Naive thymus-derived CD8-positive, alpha-beta T cell (primary cell): Measurements from ENCODE around the gene ODAD3. TPM values are rescaled to one million over a fixed set of nuclear protein-coding genes. Genes with fewer than 3 reads are reported as not detected.
A peak's percentile ranks its signal among the peaks of the same experiment; 100 is the strongest.

ENCODE experiments used
- ATAC-seq, 2 donors: fragments of 150-1000 bp; cut with Tn5 transposase in 1 of 2; sonication (Bioruptor Pico), chemical (Tn5 transposase) in 1 of 2; 1 replicate in 1 of 2; 2 replicates in 1 of 2; pipeline ENCODE4 v1.10.0; 2021; ENCODE audit warnings: mild to moderate bottlenecking in 2 of 2, moderate library complexity in 2 of 2
- POLR2A ChIA-PET: fragments of 350-600 bp; sonication (Branson Sonifier 250); formaldehyde crosslinking; loops from one replicate; lab custom pipeline; 2021; ENCODE audit warnings: antibody characterized with exemption; lab: Charles Lee
- DNase-seq, 10 donors: peaks; one replicate each; pipeline versions ENCODE4 v3.0.0 to v3.0.0-alpha.2; 2020 to 2022
- H3K27ac Mint-ChIP-seq, 10 donors: one replicate each; pipeline ENCODE4 v1.8.0; 2020 to 2022; ENCODE audit warnings: mild to moderate bottlenecking in 10 of 10, mixed read lengths in 10 of 10, moderate library complexity in 4 of 10, inconsistent platforms in 1 of 10
- H3K27me3 Mint-ChIP-seq, 5 donors: one replicate each; pipeline ENCODE4 v1.8.0; 2021 to 2022; ENCODE audit warnings: mixed read lengths in 5 of 5
- H3K36me3 Mint-ChIP-seq, 3 donors: one replicate each; pipeline ENCODE4 v1.8.0; 2020 to 2022; ENCODE audit warnings: mixed read lengths in 3 of 3, mild to moderate bottlenecking in 2 of 3, inconsistent platforms in 1 of 3
- H3K4me1 Mint-ChIP-seq, 4 donors: one replicate each; pipeline ENCODE4 v1.8.0; 2021 to 2022; ENCODE audit warnings: mixed read lengths in 4 of 4
- H3K4me3 Mint-ChIP-seq, 10 donors: one replicate each; pipeline ENCODE4 v1.8.0; 2020 to 2022; ENCODE audit warnings: mild to moderate bottlenecking in 10 of 10, mixed read lengths in 10 of 10, moderate library complexity in 6 of 10, inconsistent platforms in 1 of 10
- H3K9me3 Mint-ChIP-seq, 9 donors: one replicate each; pipeline ENCODE4 v1.8.0; 2020 to 2022; ENCODE audit warnings: mixed read lengths in 9 of 9, mild to moderate bottlenecking in 3 of 9, inconsistent platforms in 1 of 9, moderate library complexity in 1 of 9
- polyA plus RNA-seq, 3 donors: library from polyadenylated mRNA; unstranded; fragments of 300-500 nt; fragmentation: Illumina TruSeq; gene quantifications; one replicate each; pipeline ENCODE4 v1.2.3, GENCODE V29; 2021
- total RNA-seq, 8 experiments: library from RNA in 2 of 8; stranded (reverse) in 2 of 8; gene quantifications; one replicate each; pipeline ENCODE4 v1.2.3 and lab custom pipeline; 2021 to 2026

The ODAD3 gene
- total and polyA plus RNA-seq, 5 experiments from 2014 or later, result not detected

DNA sequence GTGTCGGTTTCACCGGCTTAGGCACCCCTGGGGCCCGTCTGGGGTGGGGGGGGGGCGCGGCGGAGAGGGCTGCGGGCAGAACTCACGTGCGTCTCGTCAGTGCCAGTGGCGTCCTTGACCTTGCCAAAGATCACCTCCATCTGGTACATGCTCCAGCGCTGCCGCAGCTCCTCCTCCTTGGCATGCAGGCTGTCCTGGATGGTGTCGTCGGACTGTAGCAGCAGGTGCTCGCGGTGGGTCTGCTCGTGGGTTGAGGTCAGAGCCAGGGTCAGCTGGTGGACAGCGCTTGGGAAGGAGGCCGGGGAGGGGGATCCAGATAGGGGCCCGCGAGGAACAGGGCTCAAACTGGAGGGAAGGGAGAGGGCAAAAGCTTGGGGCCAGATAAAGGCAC, 11.1 kb downstream of the ODAD3 start:
- no peaks in the 10 kb centered on the region for H3K9me3 Mint-ChIP-seq
- POLR2A ChIA-PET, result interaction anchor here (2.1 kb wide), 1 partner anchor 11 kb away, joined by 6 read pairs; the partner anchor contains the start of genes ODAD3 and PRKCSH
- ATAC-seq, result no peak
- no peak for DNase-seq
- H3K27ac Mint-ChIP-seq, result no peak overlapping the region
- peaks cover 16 to 61% (median 35%) of the 10 kb centered on the region in 5 donors for H3K27me3 Mint-ChIP-seq
- H3K4me1 Mint-ChIP-seq, result peaks cover 17 to 45% (median 41%) of the 10 kb centered on the region in 4 donors
- no peaks in the 10 kb centered on the region for H3K36me3 Mint-ChIP-seq
- H3K4me3 Mint-ChIP-seq, result peak overlapping the region in 3 of 10 donors; percentile 38 to 88 (median 80)

DNA sequence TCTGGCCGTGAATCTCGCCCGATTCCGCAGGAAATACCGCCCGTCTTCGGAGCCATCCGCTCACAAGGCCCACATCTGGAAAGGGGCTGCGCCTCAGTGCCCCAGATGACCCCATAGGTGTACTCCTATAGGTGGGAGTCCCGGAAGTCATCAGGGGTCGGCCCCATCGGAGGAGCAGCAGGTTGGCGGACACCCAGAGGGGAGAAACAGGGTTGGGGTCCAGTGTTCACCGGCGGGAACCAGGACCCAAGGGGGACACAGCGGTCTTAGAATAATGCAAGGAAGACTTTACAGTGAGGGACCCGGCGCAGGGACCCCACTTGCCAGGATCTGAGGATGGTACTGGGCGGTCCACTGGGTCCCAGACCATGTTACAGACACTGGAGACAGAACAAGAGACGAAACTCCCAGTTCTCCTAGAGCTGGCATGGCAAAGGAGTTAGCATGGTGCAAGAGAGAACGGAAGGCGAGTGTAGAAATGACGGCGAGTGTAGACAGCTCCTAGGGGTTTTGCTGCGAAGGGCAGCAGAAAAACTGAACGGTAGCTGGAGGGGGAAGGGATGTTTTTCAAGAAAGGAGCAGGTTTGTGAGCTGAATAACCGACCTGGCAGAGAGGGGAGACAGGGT, 11.6 kb downstream of the ODAD3 start:
- peaks cover 16 to 64% (median 37%) of the 10 kb centered on the region in 5 donors for H3K27me3 Mint-ChIP-seq
- H3K9me3 Mint-ChIP-seq, result no peaks in the 10 kb centered on the region
- peaks cover 18 to 50% (median 46%) of the 10 kb centered on the region in 4 donors for H3K4me1 Mint-ChIP-seq
- POLR2A ChIA-PET, result interaction anchor here (0.7 to 2.1 kb wide), 2 partner anchors 12 to 49 kb away, joined by 3 to 6 read pairs; partner anchors contain the start of genes ODAD3, PRKCSH and SWSAP1
- H3K27ac Mint-ChIP-seq, result peak overlapping the region in 1 of 10 donors; percentile 48
- H3K36me3 Mint-ChIP-seq, result no peaks in the 10 kb centered on the region
- no peak for DNase-seq
- H3K4me3 Mint-ChIP-seq, result peak overlapping the region; percentile 32 to 88 (median 80)
- ATAC-seq, result no peak

DNA sequence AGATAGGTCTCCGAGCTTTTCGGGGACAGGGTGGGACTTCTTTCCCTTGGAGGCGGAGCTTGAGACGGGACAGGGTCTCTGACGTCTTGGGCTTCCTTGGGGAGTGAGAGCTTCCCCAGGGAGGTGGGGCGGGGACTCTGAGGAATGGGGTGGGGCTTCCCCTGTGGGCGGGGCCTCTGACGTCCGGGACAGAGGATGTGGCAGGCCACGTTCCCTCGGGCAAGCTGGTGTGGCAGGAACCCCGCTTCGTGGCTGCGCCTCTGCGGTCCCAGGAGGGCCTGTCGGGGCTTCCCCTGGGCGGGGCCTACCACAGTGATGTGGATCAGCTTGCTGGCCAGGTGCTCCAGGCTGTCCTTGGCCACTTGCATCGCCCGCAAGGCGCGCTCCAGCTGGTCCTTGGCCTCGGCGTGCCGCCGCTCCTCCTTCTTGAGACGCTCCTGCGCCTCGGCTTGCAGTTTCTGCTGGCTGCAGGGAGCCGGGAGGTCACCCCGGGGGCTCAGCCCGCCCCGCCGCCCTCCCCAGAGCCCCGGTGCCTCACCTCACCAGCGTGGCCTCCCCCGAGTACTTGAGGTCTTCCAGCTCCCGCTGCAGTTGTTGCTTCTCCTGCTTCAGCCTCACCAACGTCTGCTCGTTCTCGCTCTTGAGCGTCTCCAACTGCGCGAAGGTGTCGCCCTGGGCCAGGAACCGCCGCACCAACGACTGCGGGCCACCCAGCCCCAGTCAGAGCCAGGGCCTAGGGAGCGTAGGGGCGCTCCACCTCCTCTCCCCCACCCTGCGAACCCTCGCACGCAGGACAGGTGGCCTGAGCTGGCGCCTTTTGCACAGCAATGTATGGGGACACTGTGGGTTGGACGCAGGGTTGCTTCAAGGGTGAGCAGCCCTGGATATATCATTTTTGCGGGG, 12.5 kb downstream of the ODAD3 start:
- ATAC-seq (peak; percentile 63 to 73), DNase-seq (peak in 9 of 10 donors; percentile 34 to 82 (median 52))
- Mint-ChIP-seq H3K36me3 (no peaks in the 10 kb centered on the region), H3K9me3 (no peaks in the 10 kb centered on the region), H3K4me3 (peak overlapping the region; percentile 62 to 88 (median 80)), H3K4me1 (peaks cover 18 to 52% (median 46%) of the 10 kb centered on the region in 4 donors), H3K27me3 (peaks cover 16 to 66% (median 37%) of the 10 kb centered on the region in 5 donors), H3K27ac (peak overlapping the region in 2 of 10 donors; percentile 47 to 48)
- POLR2A ChIA-PET, result interaction anchor here (1.4 to 2.5 kb wide), 4 partner anchors 8 to 47 kb away, joined by 4 to 13 read pairs (median 6); partner anchors contain the start of genes ODAD3, PRKCSH and SWSAP1

DNA sequence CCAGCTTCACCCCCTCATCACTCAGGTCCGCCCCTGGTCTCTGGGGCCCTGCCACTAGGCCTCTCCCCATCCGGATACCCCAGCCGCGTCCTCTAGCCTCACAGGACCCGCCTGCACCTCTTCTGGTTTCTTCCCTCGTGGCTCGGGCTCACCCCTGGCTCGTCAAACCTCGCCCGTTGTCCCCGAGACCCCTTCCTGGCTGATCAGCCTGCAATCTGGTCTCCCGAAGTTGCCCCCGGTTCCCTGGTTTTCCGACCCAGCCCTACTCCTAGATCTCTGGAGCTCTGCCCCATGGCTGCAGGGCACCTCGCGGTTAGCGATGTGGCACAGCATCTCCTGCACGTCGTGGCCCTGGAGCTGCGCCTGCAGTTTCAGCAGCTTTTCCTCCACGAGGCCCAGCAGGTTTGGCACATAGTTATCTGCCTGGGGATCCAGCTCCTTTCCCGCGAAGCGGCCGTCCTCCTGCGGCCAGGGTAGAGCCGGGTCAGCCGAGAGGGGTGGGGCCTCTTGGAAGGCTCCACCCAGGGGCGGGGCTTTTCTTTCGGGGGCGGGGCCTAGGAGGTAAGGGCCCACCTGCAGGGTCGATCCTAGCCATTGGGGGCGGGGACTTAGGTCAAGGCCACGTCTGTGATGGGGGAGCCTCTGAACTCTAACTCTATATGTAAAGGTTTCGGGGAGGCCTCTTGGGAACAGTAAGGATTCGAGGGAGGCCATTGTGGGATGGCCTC, 13.4 kb downstream of the ODAD3 start:
- peak overlapping the region in 2 of 10 donors; percentile 47 to 69 for H3K27ac Mint-ChIP-seq
- peaks cover 16 to 66% (median 38%) of the 10 kb centered on the region in 5 donors for H3K27me3 Mint-ChIP-seq
- H3K4me1 Mint-ChIP-seq, result peaks cover 18 to 52% (median 46%) of the 10 kb centered on the region in 4 donors
- peak in 8 of 10 donors; percentile 23 to 74 (median 38) for DNase-seq
- POLR2A ChIA-PET, result interaction anchor here (1.4 to 2.5 kb wide), 5 partner anchors 9 to 47 kb away, joined by 4 to 13 read pairs (median 6); partner anchors contain the start of genes ODAD3, PRKCSH and SWSAP1
- H3K9me3 Mint-ChIP-seq, result no peaks in the 10 kb centered on the region
- ATAC-seq, result peak; percentile 37 to 44
- no peaks in the 10 kb centered on the region for H3K36me3 Mint-ChIP-seq
- peak overlapping the region; percentile 58 to 88 (median 80) for H3K4me3 Mint-ChIP-seq

DNA sequence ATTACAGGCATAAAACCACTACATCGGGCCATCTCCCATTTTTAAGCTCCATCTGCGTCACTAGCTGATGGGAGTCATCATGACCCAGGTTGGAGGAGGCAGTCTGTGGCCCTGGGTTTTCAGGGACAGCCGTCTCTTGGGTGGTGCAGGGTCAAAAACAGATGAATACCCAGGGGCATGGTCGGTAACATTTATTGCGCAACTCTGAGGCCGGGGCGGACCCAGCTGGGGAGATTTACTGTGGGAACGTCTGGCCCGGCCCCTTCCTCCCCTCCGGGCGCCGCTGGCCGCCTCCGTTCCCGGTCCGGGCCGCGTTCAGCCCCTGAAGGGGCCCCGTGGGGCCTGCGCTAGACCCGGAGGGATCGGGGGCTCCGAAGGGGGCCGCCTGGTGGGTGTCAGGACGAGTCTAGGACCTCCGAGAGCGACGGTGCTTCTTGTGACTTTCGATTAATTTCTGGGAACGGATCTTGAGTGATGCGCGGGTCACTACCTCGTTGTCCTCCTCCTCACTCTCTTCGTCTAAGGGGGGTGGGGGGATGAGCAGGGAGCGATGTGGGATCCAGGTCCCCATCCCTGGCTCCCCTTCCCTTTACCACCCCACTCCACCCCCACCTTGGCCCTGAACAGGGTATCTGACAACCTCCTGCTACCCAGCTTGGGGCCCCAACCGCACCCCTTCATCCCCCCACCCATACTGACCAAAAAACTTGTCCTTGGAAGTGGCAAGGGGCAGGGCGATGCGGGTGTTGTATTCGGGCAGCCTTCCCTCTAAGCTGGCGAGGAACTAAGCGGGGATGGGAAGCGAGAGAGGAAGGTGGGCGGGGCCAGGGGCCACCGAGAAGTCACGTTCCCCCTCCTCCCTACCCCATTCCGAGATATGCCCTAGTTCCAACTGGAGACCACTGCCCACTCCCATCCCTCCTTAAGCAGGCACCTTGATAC, 14.2 kb downstream of the ODAD3 start:
- DNase-seq (no peak), ATAC-seq (no peak)
- POLR2A ChIA-PET, result interaction anchor here (0.6 to 2.5 kb wide), 7 partner anchors 10 to 88 kb away, joined by 3 to 13 read pairs (median 4); partner anchors contain the start of genes ODAD3, PRKCSH and SWSAP1
- Mint-ChIP-seq H3K27ac (no peak overlapping the region), H3K4me1 (peaks cover 18 to 52% (median 46%) of the 10 kb centered on the region in 4 donors), H3K36me3 (no peaks in the 10 kb centered on the region), H3K9me3 (no peaks in the 10 kb centered on the region), H3K4me3 (peak overlapping the region; percentile 56 to 88 (median 77)), H3K27me3 (peaks cover 19 to 66% (median 41%) of the 10 kb centered on the region in 5 donors)

DNA sequence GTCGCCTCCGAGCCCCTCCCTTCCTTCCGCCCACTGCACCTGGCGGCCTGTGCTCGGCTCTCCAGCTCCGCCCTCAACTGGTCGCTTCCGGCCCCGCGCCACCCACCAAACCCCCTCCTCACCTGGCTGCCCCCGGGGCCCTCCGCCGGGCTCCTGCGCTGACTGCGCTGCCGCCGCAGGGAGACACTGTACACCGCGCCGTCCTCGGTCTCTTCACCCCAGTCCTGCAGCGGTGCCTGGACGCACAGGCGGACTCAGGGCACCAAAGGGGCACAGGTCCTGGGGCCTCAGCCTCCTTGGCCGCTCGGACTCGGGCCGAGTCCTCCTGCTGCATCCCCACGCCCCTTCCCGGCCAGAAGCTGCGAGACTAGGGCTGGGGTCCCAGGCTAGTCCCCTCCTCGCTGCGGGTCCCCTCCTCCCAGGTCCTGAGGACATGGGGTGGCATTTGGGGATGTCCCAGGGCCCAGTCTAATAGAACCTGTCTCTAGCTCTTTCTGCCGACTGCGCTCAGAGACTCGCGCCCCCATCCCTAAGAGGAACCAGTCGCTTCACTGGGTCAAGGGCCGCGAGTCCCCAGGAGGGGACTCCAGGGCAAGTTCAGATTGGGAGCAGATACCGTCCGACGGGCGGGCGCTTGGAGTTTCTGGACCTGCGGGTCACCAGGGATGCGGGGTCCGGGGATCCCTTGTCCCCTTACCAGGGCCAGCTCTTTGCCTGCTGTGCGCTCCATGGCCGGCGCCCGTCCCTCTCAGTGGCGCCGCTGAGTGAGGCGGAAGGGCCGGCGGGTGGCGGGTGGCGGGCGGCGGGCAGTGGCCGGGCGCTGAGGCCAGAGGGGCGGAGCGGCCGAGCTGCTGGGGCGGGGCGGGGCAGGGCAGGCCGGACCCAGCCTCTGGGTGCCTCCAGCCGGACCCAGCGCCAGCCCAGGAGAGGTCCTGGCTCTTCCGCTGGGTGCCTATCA, 16.1 kb downstream of the ODAD3 start, which contains the start of gene RGL3:
TSS of gene RGL3 (minus strand) at position 766 of the 958 bp plus-strand sequence. CDS start at position 730, 36 bp downstream.
- no peak within 1 kb of the TSS for H3K27ac Mint-ChIP-seq
- peaks cover 17 to 50% (median 44%) of the 10 kb centered on the region in 4 donors for H3K4me1 Mint-ChIP-seq
- no peaks in the 10 kb centered on the region for H3K36me3 Mint-ChIP-seq
- DNase-seq (no peak), ATAC-seq (no peak)
- H3K4me3 Mint-ChIP-seq, result peak within 1 kb of the TSS in 7 of 10 donors; percentile 16 to 80 (median 73)
- H3K27me3 Mint-ChIP-seq, result peaks cover 18 to 62% (median 38%) of the 10 kb centered on the region in 5 donors
- no peaks in the 10 kb centered on the region for H3K9me3 Mint-ChIP-seq
- POLR2A ChIA-PET, result no interaction called here

DNA sequence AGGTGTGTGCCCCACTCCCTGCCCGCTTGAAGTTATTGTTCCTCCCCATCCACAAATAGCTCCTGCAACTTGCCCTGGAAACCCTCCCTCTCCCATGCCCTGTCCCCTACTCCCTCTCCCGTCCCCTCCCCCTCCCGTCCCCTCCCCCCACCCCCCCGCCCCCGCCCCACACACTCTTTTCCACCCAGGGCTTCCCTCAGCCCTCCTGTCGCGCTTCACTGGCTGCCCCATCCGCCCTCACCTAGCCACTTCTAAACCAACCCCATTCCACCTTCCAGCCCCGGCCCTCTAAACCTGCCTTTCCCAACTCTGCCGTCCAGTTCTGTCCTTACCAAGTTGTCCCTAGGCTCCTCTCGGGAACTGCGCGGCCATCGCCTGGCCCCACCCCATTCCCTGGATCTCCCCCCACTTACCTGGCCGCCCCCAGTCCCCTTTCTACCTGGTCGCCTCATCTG, 16.8 kb downstream of the ODAD3 start:
- DNase-seq (no peak), ATAC-seq (no peak)
- POLR2A ChIA-PET, result no interaction called here
- Mint-ChIP-seq H3K27me3 (peaks cover 12 to 55% (median 31%) of the 10 kb centered on the region in 5 donors), H3K4me3 (peak overlapping the region in 6 of 10 donors; percentile 16 to 57 (median 44)), H3K4me1 (peaks cover 12 to 42% (median 37%) of the 10 kb centered on the region in 4 donors), H3K27ac (no peak overlapping the region), H3K9me3 (no peaks in the 10 kb centered on the region), H3K36me3 (no peaks in the 10 kb centered on the region)

DNA sequence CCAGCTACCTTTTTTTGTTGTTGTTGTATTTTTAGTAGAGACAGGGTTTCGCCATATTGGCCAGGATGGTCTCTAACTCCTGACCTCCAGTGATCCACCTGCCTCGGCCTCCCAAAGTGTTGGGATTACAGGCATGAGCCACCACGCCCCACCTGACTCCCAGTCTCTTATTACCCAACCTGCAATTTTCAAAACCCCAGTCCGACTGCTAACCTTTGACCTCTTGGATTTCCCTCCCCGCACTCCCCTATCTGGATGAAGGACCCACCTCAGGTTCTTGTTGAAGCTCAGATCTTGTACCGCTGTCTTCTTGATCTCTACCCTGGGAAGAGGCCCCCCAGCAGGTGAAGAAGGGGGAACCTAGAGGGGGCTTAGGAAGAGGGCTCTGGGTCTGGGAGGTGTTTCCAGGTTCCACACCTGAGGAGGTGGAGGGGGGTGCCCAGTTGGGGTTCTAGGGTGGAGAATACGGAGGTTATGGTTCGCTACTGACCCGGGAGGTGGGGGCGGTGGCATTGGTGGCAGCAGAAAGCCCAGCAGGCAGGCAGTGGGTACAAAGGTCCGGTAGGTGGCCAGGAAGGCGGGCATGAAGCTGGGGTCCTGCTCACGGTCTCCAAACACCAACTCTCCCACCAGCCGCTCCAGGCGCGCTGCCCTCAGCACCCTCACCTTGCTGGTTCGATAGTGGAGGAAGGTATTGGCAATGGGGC, 18.4 kb downstream of the ODAD3 start:
- no peak for DNase-seq
- ATAC-seq, result no peak
- peaks cover 10 to 38% (median 21%) of the 10 kb centered on the region in 5 donors for H3K27me3 Mint-ChIP-seq
- H3K9me3 Mint-ChIP-seq, result no peaks in the 10 kb centered on the region
- no peaks in the 10 kb centered on the region for H3K36me3 Mint-ChIP-seq
- H3K4me1 Mint-ChIP-seq, result peaks cover 8 to 26% (median 22%) of the 10 kb centered on the region in 4 donors
- POLR2A ChIA-PET, result interaction anchor here (0.7 to 1.3 kb wide), 2 partner anchors 41 to 1623 kb away, joined by 3 to 6 read pairs; no protein-coding TSS in a partner anchor
- H3K4me3 Mint-ChIP-seq, result no peak overlapping the region
- no peak overlapping the region for H3K27ac Mint-ChIP-seq

DNA sequence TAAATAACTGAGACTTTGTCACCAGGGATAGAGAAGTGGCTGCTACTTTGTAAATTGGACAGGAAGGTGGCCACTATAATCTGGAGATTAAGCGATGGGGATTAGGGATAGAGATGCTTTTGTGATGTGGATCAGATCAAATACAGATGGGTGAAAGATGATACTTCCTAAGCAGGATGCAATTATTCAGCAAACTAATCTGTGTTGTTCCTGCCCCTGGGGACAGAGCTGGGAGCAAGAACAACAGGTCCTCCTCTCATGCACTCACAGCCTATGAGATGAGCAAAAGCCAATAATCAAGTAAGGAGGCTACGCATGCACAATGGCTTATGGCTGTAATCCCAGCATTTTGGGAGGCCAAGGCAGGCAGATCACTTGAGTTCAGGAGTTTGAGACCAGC, 20.4 kb downstream of the ODAD3 start:
- Mint-ChIP-seq H3K27me3 (peaks cover 7 to 30% (median 13%) of the 10 kb centered on the region in 5 donors), H3K27ac (no peak overlapping the region), H3K4me3 (no peak overlapping the region), H3K4me1 (peaks cover 2 to 12% (median 8%) of the 10 kb centered on the region in 4 donors), H3K36me3 (no peaks in the 10 kb centered on the region), H3K9me3 (no peaks in the 10 kb centered on the region)
- POLR2A ChIA-PET, result no interaction called here
- no peak for ATAC-seq
- DNase-seq, result no peak
